ENCODE data around the gene MINAR1. TPM values are rescaled to one million over a fixed set of nuclear protein-coding genes. Genes with fewer than 3 reads are reported as not detected.
"Not testable (repeated sequence)": the region's sequence is repeated elsewhere in the genome, so short reads cannot be mapped to it uniquely, and the experiment has no call there.

Gene MINAR1
- total RNA-seq, 1 donor from 2014 or later: 1.5 TPM

GRCh38 chr15:79425591-79426295, 6.4 kb upstream of the MINAR1 start:
- Histone ChIP-seq H3K4me2 (no peak overlapping the region), H3K4me3 (no peak overlapping the region), H3K4me1 (peaks cover 1% of the 10 kb centered on the region), H3K9ac (no peak overlapping the region), H3K27me3 (peaks cover 43% of the 10 kb centered on the region), H2AFZ (replicated peaks) (no peak overlapping the region), H3K9me3 (ENCODE audit: low read depth) (no peaks in the 10 kb centered on the region), H3K79me2 (ENCODE audit: low read depth) (no peaks in the 10 kb centered on the region), H3F3A (ENCODE audit: low read depth) (no peaks in the 10 kb centered on the region), H3K36me3 (no peaks in the 10 kb centered on the region), H3K27ac (no peak overlapping the region), H4K20me1 (ENCODE audit: low read depth) (peaks cover 1% of the 10 kb centered on the region)
- H3K27ac Mint-ChIP-seq: no peak overlapping the region
- TF ChIP-seq CTCF (IDR thresholded peaks at IDR 0.05): no peak
- no peak for TF ChIP-seq EZH2 (IDR thresholded peaks at IDR 0.05)
- no peak for TF ChIP-seq EZH2phosphoT487 (IDR thresholded peaks at IDR 0.05)
- no peaks in the 10 kb centered on the region for H3K36me3 Mint-ChIP-seq
- H3K9me3 Mint-ChIP-seq: no peaks in the 10 kb centered on the region
- DNase-seq (ENCODE audit: low spot score): no peak
- H3K4me3 Mint-ChIP-seq: no peak overlapping the region
- peaks cover 28% of the 10 kb centered on the region for H3K27me3 Mint-ChIP-seq (ENCODE audit: insufficient read depth, low read depth)
- H3K4me1 Mint-ChIP-seq: no peaks in the 10 kb centered on the region

GRCh38 chr15:79426899-79427298, 5.2 kb upstream of the MINAR1 start:
- H3K27me3 ChIP-seq: peaks cover 54% of the 10 kb centered on the region
- H3K4me1 Mint-ChIP-seq, H3K36me3 Mint-ChIP-seq: not testable (repeated sequence)

GRCh38 chr15:79427781-79428598, 4.1 kb upstream of the MINAR1 start:
- H3K4me3 ChIP-seq: no peak overlapping the region

More at GRCh38 chr15:79426899-79427298, 5.2 kb upstream of the MINAR1 start:
- not testable (repeated sequence) for H2AFZ ChIP-seq (replicated peaks); H3K4me3 Mint-ChIP-seq; H3K79me2 ChIP-seq (ENCODE audit: low read depth); DNase-seq (ENCODE audit: low spot score); H3K4me1 ChIP-seq; H3K9me3 Mint-ChIP-seq; H3K27ac Mint-ChIP-seq; H3K9ac ChIP-seq; H3K27ac ChIP-seq; H3K36me3 ChIP-seq; H3K4me3 ChIP-seq; H3K9me3 ChIP-seq (ENCODE audit: low read depth); H3K4me2 ChIP-seq; H3F3A ChIP-seq (ENCODE audit: low read depth)
- peaks cover 31% of the 10 kb centered on the region for H3K27me3 Mint-ChIP-seq (ENCODE audit: insufficient read depth, low read depth)
- peaks cover 13% of the 10 kb centered on the region for H4K20me1 ChIP-seq (ENCODE audit: low read depth)

More at GRCh38 chr15:79427781-79428598, 4.1 kb upstream of the MINAR1 start:
- peaks cover 65% of the 10 kb centered on the region for H3K27me3 ChIP-seq
- H3K27me3 Mint-ChIP-seq (ENCODE audit: insufficient read depth, low read depth): peaks cover 39% of the 10 kb centered on the region
- no peaks in the 10 kb centered on the region for H3K9me3 Mint-ChIP-seq
- H3K27ac Mint-ChIP-seq: no peak overlapping the region
- H3K4me1 ChIP-seq: peaks cover 11% of the 10 kb centered on the region
- no peak for DNase-seq (ENCODE audit: low spot score)
- no peak overlapping the region for H3K4me2 ChIP-seq
- TF ChIP-seq CTCF (IDR thresholded peaks at IDR 0.05): no peak
- no peak for TF ChIP-seq EZH2 (IDR thresholded peaks at IDR 0.05)
- no peak for TF ChIP-seq EZH2phosphoT487 (IDR thresholded peaks at IDR 0.05)
- H3K79me2 ChIP-seq (ENCODE audit: low read depth): no peaks in the 10 kb centered on the region
- peaks cover 5% of the 10 kb centered on the region for H3F3A ChIP-seq (ENCODE audit: low read depth)
- H3K36me3 ChIP-seq: no peaks in the 10 kb centered on the region
- no peak overlapping the region for H3K9ac ChIP-seq
- no peaks in the 10 kb centered on the region for H3K9me3 ChIP-seq (ENCODE audit: low read depth)
- no peaks in the 10 kb centered on the region for H3K36me3 Mint-ChIP-seq
- H3K4me1 Mint-ChIP-seq: peaks cover 11% of the 10 kb centered on the region
- H4K20me1 ChIP-seq (ENCODE audit: low read depth): peaks cover 19% of the 10 kb centered on the region
- H3K4me3 Mint-ChIP-seq: no peak overlapping the region
- H3K27ac ChIP-seq: no peak overlapping the region
- no peak overlapping the region for H2AFZ ChIP-seq (replicated peaks)
